Transverse colon (tissue), 4 donors: ENCODE results near the gene MRPL48. TPM values are rescaled to one million over a fixed set of nuclear protein-coding genes. Genes with fewer than 3 reads are reported as not detected.

ENCODE experiments used
- DNase-seq: peaks from one replicate; pipeline ENCODE4 v3.0.0-alpha.2; 2019
- H3K27ac ChIP-seq, 4 donors: fragments of 200-600 bp; sonication (generic); 2 replicates each; pipeline ENCODE4 v1.5.1; 2016 to 2018; ENCODE audit warnings: inconsistent platforms in 4 of 4
- H3K27me3 ChIP-seq: fragments of 200-600 bp; sonication (generic); 2 replicates; pipeline ENCODE4 v1.5.1; 2017; ENCODE audit warnings: inconsistent platforms
- H3K36me3 ChIP-seq, 4 donors: fragments of 200-600 bp; sonication (generic); 2 replicates each; pipeline ENCODE4 v1.5.1; 2017 to 2019; ENCODE audit warnings: inconsistent platforms in 4 of 4
- H3K4me1 ChIP-seq, 4 donors: fragments of 200-600 bp; sonication (generic); 2 replicates each; pipeline ENCODE4 v1.5.1; 2017 to 2020; ENCODE audit warnings: inconsistent platforms in 4 of 4
- H3K4me3 ChIP-seq, 4 donors: fragments of 200-600 bp; sonication (generic); 1 replicate in 1 of 4; 2 replicates in 3 of 4; pipeline versions ENCODE4 v1.5.1 to v1.6.1; 2017 to 2019; ENCODE audit warnings: inconsistent platforms in 4 of 4
- H3K9me3 ChIP-seq, 2 donors: fragments of 200-600 bp; sonication (generic); 2 replicates each; pipeline ENCODE4 v1.5.1; 2017 to 2019; ENCODE audit warnings: inconsistent platforms in 2 of 2
- EP300 ChIP-seq: sonication (generic); formaldehyde crosslinking; IDR thresholded peaks from one replicate; pipeline ENCODE4 v1.6.1; 2017; ENCODE audit warnings: antibody characterized with exemption, low read depth
- POLR2A ChIP-seq: fragments of 450-650 bp; IDR thresholded peaks from one replicate; pipeline ENCODE4 v1.6.1; 2016; ENCODE audit warnings: antibody characterized with exemption, mild to moderate bottlenecking, moderate library complexity
- POLR2AphosphoS5 ChIP-seq, 3 donors: sonication (generic); formaldehyde crosslinking; IDR thresholded peaks; one replicate each; pipeline ENCODE4 v1.6.1; 2016; ENCODE audit warnings: antibody characterized with exemption in 3 of 3
- WGBS, 2 donors: methylation state at CpG; one replicate each; pipeline ENCODE4 v1.1.5; 2018; ENCODE audit warnings: low coverage in 1 of 2; 5-methylcytosine and 5-hydroxymethylcytosine counted together
- in situ Hi-C, 4 donors: fragments of 200-750 bp; cut with MboI; loops; one replicate each; pipeline versions ENCODE4 v1.15.0 to v1.15.1; 2017; ENCODE audit warnings: low sequenced_read_pairs in 3 of 4, low pct_ligation_motif_present in 1 of 4, low pct_unique_long_range_greater_than_20kb in 1 of 4
- intact Hi-C: fragments of 100-400 bp; cut with DNase I; formaldehyde crosslinking; loops from one replicate; pipeline ENCODE4 v1.15.1; 2023; ENCODE audit warnings: low total_unique reads
- total RNA-seq, 4 donors: library from RNA; depleted of rRNA; stranded (reverse); fragments of >200 nt; gene quantifications; one replicate each; pipeline ENCODE4 v1.1.0, GENCODE V29; 2016
- TF ChIP-seq, protein P1 (sequence below), 5 experiments: fragments of 200-600 bp in 3 of 5; fragments of 450-650 bp in 2 of 5; sonication (generic) in 3 of 5; IDR thresholded peaks; 1 replicate in 2 of 5; 2 replicates in 3 of 5; pipeline ENCODE4 v1.5.1; 2016 to 2017; ENCODE audit warnings: antibody characterized with exemption in 5 of 5, inconsistent platforms in 3 of 5, mild to moderate bottlenecking in 2 of 5, moderate library complexity in 1 of 5

Gene MRPL48
- total RNA-seq, 4 donors from 2014 or later, result 10.5 to 21.1 (median 21.0) TPM; not detected in 1

DNA sequence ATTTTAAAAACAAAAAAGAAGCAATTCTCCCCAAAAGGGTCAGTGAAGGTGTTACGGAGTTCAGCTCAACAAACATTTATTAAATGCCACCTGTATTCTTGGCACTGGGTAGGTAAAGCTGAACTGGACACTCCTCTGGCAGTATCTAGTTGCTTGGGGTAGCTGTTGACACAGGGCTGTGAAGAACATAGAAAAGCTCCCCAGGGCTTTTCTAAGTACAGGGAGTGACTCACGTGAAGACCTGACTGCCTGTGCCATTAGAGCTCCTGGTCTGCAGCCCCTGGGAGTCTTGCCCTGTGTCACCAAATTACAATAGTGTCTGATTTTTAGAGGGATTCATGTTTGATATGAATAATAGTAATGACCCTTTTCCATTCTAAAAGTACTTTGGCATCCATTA is 45.4 kb downstream of the MRPL48 start:
- intact Hi-C loops (no loop called here), in situ Hi-C loops (no loop called here)
- DNase-seq, result no peak
- Histone ChIP-seq H3K9me3 (no peaks in the 10 kb centered on the region), H3K27ac (no peak overlapping the region), H3K4me1 (no peaks in the 10 kb centered on the region), H3K4me3 (no peak overlapping the region), H3K27me3 (no peaks in the 10 kb centered on the region), H3K36me3 (peaks cover 0 to 27% (median 2%) of the 10 kb centered on the region in 4 donors)
- 86% methylated on average over 2 of the region's 2 CpGs; no CpG with 5 or more reads in 1 of the 2 donors for WGBS, 2 donors
- TF ChIP-seq POLR2A (no peak), EP300 (no peak)
- TF ChIP-seq, protein P1, sequence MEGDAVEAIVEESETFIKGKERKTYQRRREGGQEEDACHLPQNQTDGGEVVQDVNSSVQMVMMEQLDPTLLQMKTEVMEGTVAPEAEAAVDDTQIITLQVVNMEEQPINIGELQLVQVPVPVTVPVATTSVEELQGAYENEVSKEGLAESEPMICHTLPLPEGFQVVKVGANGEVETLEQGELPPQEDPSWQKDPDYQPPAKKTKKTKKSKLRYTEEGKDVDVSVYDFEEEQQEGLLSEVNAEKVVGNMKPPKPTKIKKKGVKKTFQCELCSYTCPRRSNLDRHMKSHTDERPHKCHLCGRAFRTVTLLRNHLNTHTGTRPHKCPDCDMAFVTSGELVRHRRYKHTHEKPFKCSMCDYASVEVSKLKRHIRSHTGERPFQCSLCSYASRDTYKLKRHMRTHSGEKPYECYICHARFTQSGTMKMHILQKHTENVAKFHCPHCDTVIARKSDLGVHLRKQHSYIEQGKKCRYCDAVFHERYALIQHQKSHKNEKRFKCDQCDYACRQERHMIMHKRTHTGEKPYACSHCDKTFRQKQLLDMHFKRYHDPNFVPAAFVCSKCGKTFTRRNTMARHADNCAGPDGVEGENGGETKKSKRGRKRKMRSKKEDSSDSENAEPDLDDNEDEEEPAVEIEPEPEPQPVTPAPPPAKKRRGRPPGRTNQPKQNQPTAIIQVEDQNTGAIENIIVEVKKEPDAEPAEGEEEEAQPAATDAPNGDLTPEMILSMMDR (IDR thresholded peaks at IDR 0.05), result no peak

DNA sequence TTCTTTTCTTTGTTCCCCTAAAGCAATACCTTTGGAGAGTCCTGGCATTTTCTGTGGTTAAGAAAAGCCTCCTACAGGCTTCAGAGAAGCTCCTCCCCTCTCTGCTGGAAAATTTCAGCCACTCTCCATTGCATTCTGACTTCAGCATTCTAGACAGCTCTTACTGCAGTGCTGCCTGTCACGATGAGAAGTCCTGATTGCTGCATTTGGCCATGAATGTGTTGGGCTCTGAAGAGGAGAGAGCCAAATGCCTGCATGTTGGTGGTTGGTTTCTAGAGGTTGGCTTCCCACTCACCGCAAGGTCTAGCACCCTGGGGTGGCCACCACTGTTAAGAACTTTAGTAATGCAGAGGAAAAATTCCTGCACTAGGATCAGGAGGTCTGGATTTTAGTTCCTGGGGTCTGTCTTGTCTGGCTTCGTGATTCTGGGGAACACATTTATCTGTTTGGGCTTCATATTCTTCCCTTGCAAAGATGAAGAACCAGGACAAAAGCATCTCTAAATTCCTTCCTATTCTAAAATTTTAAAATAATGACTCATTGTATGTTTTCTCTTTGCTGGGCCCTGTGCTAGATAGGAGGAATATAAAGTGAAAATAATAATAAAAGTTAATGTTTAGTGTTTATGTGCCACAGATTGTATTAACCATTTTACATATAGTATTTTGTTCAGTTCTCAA is 50.9 kb downstream of the MRPL48 start:
- 78 to 81% methylated on average over 1 to 3 of the region's 3 CpGs for WGBS, 2 donors
- Histone ChIP-seq H3K9me3 (no peaks in the 10 kb centered on the region), H3K4me3 (no peak overlapping the region), H3K27ac (no peak overlapping the region), H3K27me3 (no peaks in the 10 kb centered on the region), H3K4me1 (peaks cover 0 to 5% (median 0%) of the 10 kb centered on the region in 4 donors), H3K36me3 (peaks cover 0 to 18% (median 7%) of the 10 kb centered on the region in 4 donors)
- intact Hi-C loops, result no loop called here
- TF ChIP-seq, protein P1 (IDR thresholded peaks at IDR 0.05), result no peak
- in situ Hi-C loops, result no loop called here
- DNase-seq, result no peak

DNA sequence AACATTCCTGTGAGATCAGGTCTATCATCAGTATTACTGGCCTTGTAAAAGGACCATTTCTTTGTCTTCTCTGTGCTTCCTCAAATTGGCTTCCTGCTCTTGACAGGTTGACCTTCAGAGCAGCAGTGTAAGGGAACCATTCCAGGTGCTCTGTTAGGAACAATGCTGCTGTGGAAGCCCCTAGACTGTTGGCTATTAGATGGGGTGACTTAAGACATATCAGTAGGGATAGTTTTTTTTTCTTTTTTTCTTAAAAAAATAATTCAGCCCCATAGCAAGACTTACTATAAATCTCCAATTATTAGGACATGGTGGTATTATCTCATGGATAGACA is 51.4 kb downstream of the MRPL48 start:
- Histone ChIP-seq H3K27ac (no peak overlapping the region), H3K4me1 (peaks cover 0 to 5% (median 0%) of the 10 kb centered on the region in 4 donors), H3K4me3 (no peak overlapping the region), H3K9me3 (no peaks in the 10 kb centered on the region), H3K27me3 (no peaks in the 10 kb centered on the region), H3K36me3 (peaks cover 0 to 17% (median 7%) of the 10 kb centered on the region in 4 donors)
- intact Hi-C loops, result no loop called here
- in situ Hi-C loops, result no loop called here
- TF ChIP-seq POLR2AphosphoS5 (IDR thresholded peaks at IDR 0.05), result no peak
- no peak for TF ChIP-seq POLR2A
- TF ChIP-seq, protein P1 (IDR thresholded peaks at IDR 0.05), result no peak
- TF ChIP-seq EP300, result no peak
- DNase-seq, result no peak

DNA sequence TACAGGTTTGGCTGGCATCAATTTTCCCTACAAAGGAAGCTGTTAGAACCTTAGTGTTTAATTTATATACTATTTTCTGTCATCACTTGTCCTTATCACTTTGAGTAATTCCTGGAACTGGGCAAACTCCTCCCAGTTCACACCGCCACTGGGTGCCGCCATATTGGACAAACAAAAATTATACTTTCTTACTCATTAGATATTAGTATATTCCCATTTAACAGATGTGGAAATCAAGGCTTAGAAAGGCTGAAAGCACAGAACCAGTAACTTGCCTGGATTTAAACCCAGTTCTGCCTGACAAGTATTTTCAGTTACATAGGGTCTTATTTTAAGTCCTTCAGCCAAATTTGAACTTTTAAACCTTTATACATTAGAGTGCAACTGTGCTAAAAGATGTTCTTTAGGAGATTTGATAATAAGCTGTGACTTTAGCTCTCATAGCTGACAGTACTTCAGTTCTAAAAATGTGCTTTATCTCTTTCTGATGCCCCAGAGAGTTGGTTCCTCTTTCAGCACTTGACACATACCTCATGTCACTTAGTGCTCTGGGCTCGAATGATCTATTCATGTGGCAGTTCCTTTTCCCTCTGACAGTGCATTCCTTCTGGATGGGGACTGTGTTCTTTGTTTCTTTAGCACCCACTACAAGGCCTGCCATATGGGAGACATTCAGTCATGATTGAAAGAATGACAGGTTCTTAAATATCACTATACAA is 63.5 kb downstream of the MRPL48 start:
- intact Hi-C loops, result no loop called here
- DNase-seq, result no peak
- Histone ChIP-seq H3K4me3 (no peak overlapping the region), H3K4me1 (no peaks in the 10 kb centered on the region), H3K27me3 (no peaks in the 10 kb centered on the region), H3K36me3 (peaks cover 0 to 16% (median 0%) of the 10 kb centered on the region in 4 donors), H3K9me3 (no peaks in the 10 kb centered on the region), H3K27ac (no peak overlapping the region)
- 85 to 100% methylated on average over 1 to 3 of the region's 3 CpGs for WGBS, 2 donors
- in situ Hi-C loops, result no loop called here
- TF ChIP-seq, protein P1 (IDR thresholded peaks at IDR 0.05), result no peak
- TF ChIP-seq POLR2AphosphoS5 (IDR thresholded peaks at IDR 0.05), result no peak
